Measurements from ENCODE around the gene PAMR1. TPM values are rescaled to one million over a fixed set of nuclear protein-coding genes. Genes with fewer than 3 reads are reported as not detected.

Gene PAMR1
- total and polyA plus RNA-seq, 7 donors, result 0.16 to 1.9 (median 0.72) TPM

- Histone ChIP-seq H3K27me3 (ENCODE audit: insufficient read depth in 3 of 3, low read length in 2 of 3) (peaks cover 3 to 38% (median 10%) of the 10 kb centered on the region in 3 donors), H3K4me3 (no peak overlapping the region), H3K4me1 (peaks cover 5% of the 10 kb centered on the region), H3K36me3 (ENCODE audit: insufficient read depth in 1 of 2, low read depth in 1 of 2) (no peaks in the 10 kb centered on the region), H3K27ac (no peak overlapping the region), H3K9me3 (no peaks in the 10 kb centered on the region)
- WGBS, 3 donors, result 64 to 72% (median 66%) methylated on average over 6 of the region's 6 CpGs
- no peak for DNase-seq
- TF ChIP-seq CTCF (IDR thresholded peaks at IDR 0.05), result no peak
- intact Hi-C loops (cut with DNase I), result loop anchor here in 1 of 2 donors (5.0 kb wide), 1 partner anchor 827 kb away; no protein-coding TSS in a partner anchor
- no peak for ATAC-seq
Measured at GRCh38 chr11:35414311-35414710, 111.1 kb downstream of the PAMR1 start.

GRCh38 chr11:35413598-35413997, 111.8 kb downstream of the PAMR1 start:
- no peak for DNase-seq
- 57 to 70% (median 66%) methylated on average over 3 of the region's 3 CpGs for WGBS, 3 donors
- no peaks in the 10 kb centered on the region for H3K9me3 ChIP-seq
- H3K36me3 ChIP-seq (ENCODE audit: insufficient read depth in 1 of 2, low read depth in 1 of 2), result no peaks in the 10 kb centered on the region
- intact Hi-C loops (cut with DNase I), result loop anchor here in 1 of 2 donors (5.0 kb wide), 1 partner anchor 826 kb away; no protein-coding TSS in a partner anchor
- TF ChIP-seq CTCF (IDR thresholded peaks at IDR 0.05), result no peak
- H3K4me3 ChIP-seq, result no peak overlapping the region
- H3K27ac ChIP-seq, result no peak overlapping the region
- ATAC-seq, result no peak
- H3K27me3 ChIP-seq (ENCODE audit: insufficient read depth in 3 of 3, low read length in 2 of 3), result peaks cover 3 to 31% (median 5%) of the 10 kb centered on the region in 3 donors
- H3K4me1 ChIP-seq, result no peaks in the 10 kb centered on the region

GRCh38 chr11:35412285-35412684, 113.1 kb downstream of the PAMR1 start:
- peak; percentile 13 for TF ChIP-seq CTCF (IDR thresholded peaks at IDR 0.05)
- Histone ChIP-seq H3K36me3 (ENCODE audit: insufficient read depth in 1 of 2, low read depth in 1 of 2) (no peaks in the 10 kb centered on the region), H3K9me3 (no peaks in the 10 kb centered on the region), H3K4me3 (no peak overlapping the region), H3K27ac (no peak overlapping the region), H3K4me1 (no peaks in the 10 kb centered on the region), H3K27me3 (ENCODE audit: insufficient read depth in 3 of 3, low read length in 2 of 3) (peaks cover 0 to 18% (median 0%) of the 10 kb centered on the region in 3 donors)
- DNase-seq, result no peak
- WGBS, 3 donors, result 62 to 73% (median 64%) methylated on average over 2 of the region's 2 CpGs
- intact Hi-C loops (cut with DNase I), result loop anchor here in 1 of 2 donors (5.0 kb wide), 1 partner anchor 825 kb away; no protein-coding TSS in a partner anchor
- no peak for ATAC-seq

GRCh38 chr11:35407041-35407440, 118.4 kb downstream of the PAMR1 start:
- intact Hi-C loops (cut with DNase I), result loop anchor here in 1 of 2 donors (5.0 kb wide), 1 partner anchor 145 kb away; no protein-coding TSS in a partner anchor
- ATAC-seq, result no peak
- no peak for TF ChIP-seq CTCF (IDR thresholded peaks at IDR 0.05)
- H3K27ac ChIP-seq, result no peak overlapping the region
- H3K9me3 ChIP-seq, result no peaks in the 10 kb centered on the region
- no peaks in the 10 kb centered on the region for H3K36me3 ChIP-seq (ENCODE audit: insufficient read depth in 1 of 2, low read depth in 1 of 2)
- no peak overlapping the region for H3K4me3 ChIP-seq
- 88 to 91% (median 90%) methylated on average over 1 of the region's 1 CpG for WGBS, 3 donors
- no peaks in the 10 kb centered on the region for H3K4me1 ChIP-seq
- no peaks in the 10 kb centered on the region for H3K27me3 ChIP-seq (ENCODE audit: insufficient read depth in 3 of 3, low read length in 2 of 3)
- DNase-seq, result no peak

GRCh38 chr11:35404388-35404775, 121.0 kb downstream of the PAMR1 start:
- H3K9me3 ChIP-seq, result no peaks in the 10 kb centered on the region
- no peaks in the 10 kb centered on the region for H3K36me3 ChIP-seq (ENCODE audit: insufficient read depth in 1 of 2, low read depth in 1 of 2)
- DNase-seq, result peak in 1 of 2 donors; percentile 52
- no peak overlapping the region for H3K4me3 ChIP-seq
- peak in 3 of 4 donors; percentile 54 to 66 (median 59) for ATAC-seq
- TF ChIP-seq CTCF (IDR thresholded peaks at IDR 0.05), result peak; percentile 38
- intact Hi-C loops (cut with DNase I), result no loop called here
- 28 to 50% (median 34%) methylated on average over 7 of the region's 7 CpGs for WGBS, 3 donors
- no peak overlapping the region for H3K27ac ChIP-seq
- H3K27me3 ChIP-seq (ENCODE audit: insufficient read depth in 3 of 3, low read length in 2 of 3), result no peaks in the 10 kb centered on the region
- H3K4me1 ChIP-seq, result no peaks in the 10 kb centered on the region

All from psoas muscle (tissue), 8 donors.